ENCODE measurements around the gene PRKAR1A.

The PRKAR1A gene

GRCh38 chr17:68544111-68544915 is 32.1 kb downstream of the PRKAR1A start:
- no peak for DNase-seq

GRCh38 chr17:68556551-68556950 is 44.3 kb downstream of the PRKAR1A start:
- DNase-seq = no peak

DNA sequence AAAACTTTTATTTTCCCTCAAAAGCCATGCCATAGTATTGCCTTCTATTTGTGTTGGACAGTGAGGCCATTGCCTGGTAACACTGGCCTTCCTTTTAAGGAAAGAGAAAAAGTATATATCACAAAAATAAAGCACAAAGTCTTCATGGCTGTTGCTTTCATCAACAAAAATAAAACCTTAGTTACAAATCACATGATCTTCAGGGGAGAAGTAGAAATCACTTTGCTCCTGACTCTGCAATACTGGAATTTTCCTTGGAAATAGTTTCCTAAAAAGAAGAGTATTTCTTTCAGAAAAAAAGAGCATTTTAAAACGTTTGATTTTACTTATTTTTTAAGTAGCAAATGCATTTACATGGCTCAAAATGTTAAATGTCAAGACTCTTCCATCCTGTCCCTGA is 47.1 kb downstream of the PRKAR1A start:
- no peak for DNase-seq

GRCh38 chr17:68560966-68561720 is 48.9 kb downstream of the PRKAR1A start:
- DNase-seq = no peak

DNA sequence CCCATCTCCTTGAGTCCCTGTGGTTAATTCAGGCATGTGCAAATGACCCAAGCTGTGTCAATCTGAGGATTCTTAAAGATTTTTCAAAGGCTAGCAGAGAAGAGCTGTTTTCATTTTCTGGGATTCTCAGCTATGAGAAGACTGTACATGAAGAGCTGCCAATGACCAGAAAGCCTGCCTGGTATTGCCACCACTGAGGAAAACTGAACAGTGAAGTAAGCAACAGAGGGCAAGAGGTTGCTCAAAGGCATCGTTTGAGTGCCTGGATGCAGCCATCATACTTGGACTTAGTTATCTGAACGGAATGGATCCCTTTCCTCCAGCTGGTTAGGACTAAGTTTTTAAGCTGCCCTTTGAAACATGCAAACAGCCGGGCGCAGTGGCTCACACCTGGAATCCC is 50.5 kb downstream of the PRKAR1A start:
- no peak for DNase-seq

DNA sequence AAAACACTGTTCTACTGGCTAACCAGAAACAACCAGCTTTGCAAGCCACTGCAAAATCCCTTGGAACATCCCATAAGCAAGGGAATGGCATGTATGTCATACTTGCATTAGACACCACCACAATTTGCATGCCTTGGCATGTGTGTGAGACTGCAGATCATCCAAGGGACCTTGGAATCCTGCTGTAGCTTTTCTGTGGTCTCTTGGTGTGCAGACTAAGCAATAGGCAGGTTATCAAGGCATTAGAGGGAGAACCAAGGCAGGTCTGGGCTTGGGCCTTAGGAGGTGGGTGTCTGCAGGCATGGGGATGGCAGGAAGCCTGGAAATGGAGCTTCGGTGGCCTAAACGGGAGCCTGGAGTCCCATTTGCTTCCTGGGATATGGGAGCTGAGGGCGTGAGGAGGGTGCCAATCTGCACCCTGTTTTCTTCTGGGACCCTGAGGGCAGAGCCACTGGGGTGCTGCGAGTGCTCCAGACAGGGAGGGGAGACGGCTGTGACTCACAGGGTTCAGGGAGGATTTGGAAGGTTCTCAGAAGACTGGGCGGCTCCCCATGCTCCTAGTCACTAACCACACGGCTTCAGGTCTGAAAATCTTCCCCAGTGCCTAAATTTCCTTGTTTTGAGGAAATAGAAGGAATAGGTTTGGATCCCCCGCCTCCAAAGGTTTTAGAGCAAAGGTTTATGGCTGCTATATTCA is 52.3 kb downstream of the PRKAR1A start:
- DNase-seq = no peak

- DNase-seq = no peak
These were observed 53.6 kb downstream of the PRKAR1A start for GRCh38 chr17:68565661-68566441.

GRCh38 chr17:68566442-68566738 is 54.2 kb downstream of the PRKAR1A start:
- DNase-seq = no peak

- DNase-seq = no peak
These were observed 54.8 kb downstream of the PRKAR1A start for GRCh38 chr17:68567035-68567434.

DNA sequence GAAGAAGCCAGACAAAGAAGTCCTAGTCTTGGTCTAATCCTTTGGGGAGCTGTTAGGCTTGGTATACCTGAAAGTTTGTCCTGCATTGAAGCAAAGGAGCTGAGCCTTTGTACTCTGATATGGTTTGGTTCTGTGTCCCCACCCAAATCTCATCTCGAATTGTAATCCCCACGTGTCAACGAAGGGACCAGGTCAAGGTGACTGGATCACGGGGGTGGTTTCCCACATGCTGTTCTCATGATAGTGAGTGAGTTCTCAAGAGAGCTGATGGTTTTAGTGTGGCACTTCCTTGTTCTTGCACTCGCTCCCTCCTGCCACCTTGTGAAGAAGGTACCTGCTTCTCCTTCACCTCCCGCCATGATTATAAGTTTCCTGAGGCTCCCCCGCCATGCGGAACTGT is 55.4 kb downstream of the PRKAR1A start:
- no peak for DNase-seq

DNA sequence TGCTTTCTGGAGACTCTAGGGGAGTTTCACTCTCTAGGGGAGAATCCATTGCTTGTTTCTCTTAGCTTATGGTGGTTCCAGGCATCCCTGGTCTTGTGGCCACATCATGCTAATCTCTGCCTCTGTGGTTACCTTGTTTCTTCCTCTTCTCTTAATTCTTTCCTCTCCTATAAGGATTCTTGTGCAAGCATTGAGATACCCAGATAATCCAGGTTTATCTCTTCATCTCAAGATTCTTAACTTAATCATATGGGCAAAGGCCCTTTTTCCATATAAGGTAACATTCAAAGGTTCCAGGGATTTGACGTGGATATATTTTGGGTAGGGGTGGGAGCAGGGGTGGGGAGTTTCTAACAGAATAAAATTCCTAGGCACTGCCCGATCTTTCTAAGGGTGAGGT is 56.4 kb downstream of the PRKAR1A start:
- no peak for DNase-seq

DNA sequence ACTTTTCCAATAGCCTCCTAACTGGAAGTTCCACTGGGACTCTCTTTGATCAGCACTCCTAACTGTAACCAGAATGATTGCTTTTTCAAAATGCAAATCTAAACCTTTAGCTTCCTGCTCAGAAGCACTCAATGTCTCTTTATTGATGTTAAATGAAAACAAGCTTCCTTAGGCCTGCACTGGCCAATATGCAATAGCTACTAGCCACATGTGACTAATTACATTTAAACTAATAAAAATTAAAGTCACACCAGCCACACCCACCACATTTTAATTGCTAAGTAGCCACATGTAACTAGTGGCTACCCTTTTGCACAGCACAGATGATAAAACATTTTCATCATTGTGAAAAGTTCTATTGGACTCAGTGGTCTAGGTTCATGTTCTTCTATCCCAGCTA is 57.1 kb downstream of the PRKAR1A start:
- no peak for DNase-seq

- DNase-seq = no peak
These were observed 58.3 kb downstream of the PRKAR1A start for GRCh38 chr17:68570526-68570925.

GRCh38 chr17:68572138-68572842 is 60.1 kb downstream of the PRKAR1A start:
- DNase-seq = no peak

DNA sequence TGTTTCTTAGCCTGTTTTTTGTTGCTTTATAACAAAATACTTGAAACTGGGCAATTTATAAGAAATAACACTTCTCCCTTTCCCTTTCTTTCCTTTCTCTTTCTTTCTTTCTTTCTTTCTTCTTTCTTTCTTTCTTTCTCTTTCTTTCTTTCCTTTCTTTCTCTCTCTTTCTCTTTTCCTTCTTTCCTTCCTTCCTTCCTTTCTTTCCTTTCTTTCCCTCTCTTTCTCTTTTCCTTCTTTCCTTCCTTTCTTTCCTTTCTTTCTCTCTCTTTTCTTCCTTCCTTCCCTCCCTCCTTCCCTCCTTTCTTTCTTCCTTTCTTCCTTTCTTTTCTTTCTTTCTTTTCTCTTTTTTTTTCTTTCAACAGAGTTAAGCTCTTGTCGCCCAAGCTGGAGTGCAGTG is 61.1 kb downstream of the PRKAR1A start:
- no peak for DNase-seq

DNA sequence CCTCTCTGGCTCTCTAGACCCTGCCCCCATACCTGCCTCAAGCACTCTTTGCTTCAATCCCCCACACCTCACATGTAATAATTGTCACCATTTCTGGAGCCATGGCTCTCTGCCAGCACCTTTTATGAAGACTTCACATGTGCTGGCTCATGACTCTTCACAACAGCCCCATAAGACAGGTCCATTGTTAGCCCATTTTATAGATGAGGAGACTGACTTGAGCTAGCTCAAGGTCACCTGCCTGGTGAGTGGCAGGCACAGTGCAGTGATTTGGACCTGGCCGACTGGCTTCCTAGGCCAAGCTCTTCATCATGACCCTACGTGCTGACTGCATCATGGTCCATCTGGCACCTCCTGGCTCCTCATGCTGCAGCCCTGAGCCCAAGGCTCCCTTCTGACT is 63.9 kb downstream of the PRKAR1A start:
- no peak for DNase-seq

DNA sequence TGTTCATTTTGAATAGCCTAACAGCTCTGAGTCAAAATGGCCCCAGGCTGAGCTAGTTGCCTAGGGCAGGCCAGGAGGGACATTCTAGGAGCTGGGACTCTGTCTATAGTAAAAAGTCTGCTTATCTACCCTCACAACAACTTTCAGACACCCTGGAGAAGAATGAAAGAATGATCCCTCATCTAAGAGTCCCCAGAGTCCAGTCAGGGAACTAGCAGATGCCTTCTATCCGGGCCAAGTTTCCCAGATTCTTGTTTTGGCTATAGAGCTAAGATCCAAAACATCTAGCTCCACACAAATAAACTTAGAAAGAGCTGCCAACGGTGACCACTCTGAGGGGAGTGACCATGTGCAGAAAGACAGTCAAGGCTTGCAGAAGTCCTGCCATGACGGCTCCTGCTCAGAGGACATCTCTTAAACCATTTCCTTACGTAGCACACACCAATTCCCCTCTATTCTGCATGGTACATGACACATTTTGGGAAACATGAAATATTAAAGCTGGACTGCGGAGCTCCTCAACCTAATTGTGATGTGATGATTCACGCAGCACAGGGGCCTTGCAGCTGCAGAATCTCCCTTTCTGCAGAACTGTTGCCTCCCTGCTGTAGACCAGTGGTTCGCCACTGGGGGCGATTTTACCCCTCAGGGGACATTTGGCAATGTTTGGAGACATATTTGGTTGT is 64.7 kb downstream of the PRKAR1A start:
- DNase-seq = peak; percentile 19

GRCh38 chr17:68577497-68577821 is 65.2 kb downstream of the PRKAR1A start:
- DNase-seq = no peak

- DNase-seq = no peak
These were observed 66.0 kb downstream of the PRKAR1A start for GRCh38 chr17:68578236-68578635.

- no peak for DNase-seq
These were observed 67.1 kb downstream of the PRKAR1A start for GRCh38 chr17:68579194-68579927.

GRCh38 chr17:68580236-68580770 is 68.1 kb downstream of the PRKAR1A start:
- no peak for DNase-seq

All from amniotic stem cell (primary cell).